MM.1S (cell line): Measurements from ENCODE around the gene TTLL6.
"Not testable (repeated sequence)": the region's sequence is repeated elsewhere in the genome, so short reads cannot be mapped to it uniquely, and the experiment has no call there.

Experiments
- DNase-seq: peaks from one replicate; pipeline ENCODE4 v3.0.0-alpha.2; 2015
- H2AFZ ChIP-seq: fragments of 300-600 bp; sonication (generic); 2 replicates; pipeline ENCODE4 v1.6.0; 2016; ENCODE audit warnings: antibody characterized with exemption, low read length
- H3F3A ChIP-seq: fragments of 300-600 bp; sonication (generic); 2 replicates; pipeline ENCODE4 v1.6.1; 2016; ENCODE audit warnings: mild to moderate bottlenecking, antibody characterized with exemption, low read length, moderate library complexity, mixed read lengths; ENCODE audit not compliant: insufficient read depth
- H3K27ac ChIP-seq: fragments of 300-600 bp; sonication (generic); 2 replicates; pipeline ENCODE4 v1.5.1; 2016; ENCODE audit warnings: mild to moderate bottlenecking, low read length
- H3K27me3 ChIP-seq: fragments of 300-600 bp; sonication (generic); replicated peaks from 2 replicates; pipeline ENCODE4 v1.6.0; 2016; ENCODE audit warnings: low read length; ENCODE audit not compliant: insufficient read depth
- H3K36me3 ChIP-seq: fragments of 300-600 bp; sonication (generic); replicated peaks from 2 replicates; pipeline ENCODE4 v1.6.1; 2016; ENCODE audit warnings: mild to moderate bottlenecking, low read length, mixed read lengths; ENCODE audit not compliant: insufficient read depth
- H3K4me1 ChIP-seq: fragments of 300-600 bp; sonication (generic); 2 replicates; pipeline ENCODE4 v1.6.1; 2016; ENCODE audit warnings: low read length, mixed read lengths
- H3K4me2 ChIP-seq: fragments of 300-600 bp; sonication (generic); 2 replicates; pipeline ENCODE4 v1.6.0; 2016; ENCODE audit warnings: low read depth, low read length
- H3K4me3 ChIP-seq: fragments of 300-600 bp; sonication (generic); 2 replicates; pipeline ENCODE4 v1.5.1; 2016; ENCODE audit warnings: low read length, mixed read lengths
- H3K79me2 ChIP-seq: fragments of 300-600 bp; sonication (generic); 2 replicates; pipeline ENCODE4 v1.6.1; 2016; ENCODE audit warnings: mixed run types, low read length, mixed read lengths
- H3K9ac ChIP-seq: fragments of 300-600 bp; sonication (generic); 2 replicates; pipeline ENCODE4 v1.6.1; 2016; ENCODE audit warnings: low read length, mixed read lengths
- H3K9me2 ChIP-seq: fragments of 300-600 bp; sonication (generic); replicated peaks from 2 replicates; pipeline ENCODE4 v1.6.1; 2016; ENCODE audit warnings: mild to moderate bottlenecking, low read length, mixed read lengths; ENCODE audit not compliant: insufficient read depth
- H3K9me3 ChIP-seq: fragments of 300-600 bp; sonication (generic); replicated peaks from 2 replicates; pipeline ENCODE4 v1.6.1; 2016; ENCODE audit warnings: mild to moderate bottlenecking, low read length, mixed read lengths; ENCODE audit not compliant: insufficient read depth
- H4K20me1 ChIP-seq: fragments of 300-600 bp; sonication (generic); 2 replicates; pipeline ENCODE4 v1.6.1; 2016; ENCODE audit warnings: mild to moderate bottlenecking, low read length, moderate library complexity, mixed read lengths; ENCODE audit not compliant: insufficient read depth
- EZH2 ChIP-seq: fragments of 300-600 bp; sonication (generic); optimal IDR thresholded peaks from 2 replicates; pipeline ENCODE3; 2017; ENCODE audit warnings: low read depth, mild to moderate bottlenecking, antibody characterized with exemption, low read length, mixed read lengths
- EZH2phosphoT487 ChIP-seq: fragments of 300-600 bp; sonication (generic); IDR thresholded peaks from 2 replicates; pipeline ENCODE4 v1.6.1; 2018; ENCODE audit warnings: antibody characterized with exemption, low read length
- TF ChIP-seq, protein P1 (sequence below): fragments of 300-600 bp; sonication (generic); IDR thresholded peaks from 2 replicates; pipeline ENCODE4 v1.5.1; 2016; ENCODE audit warnings: antibody characterized with exemption, low read length, mixed read lengths

Gene TTLL6

DNA sequence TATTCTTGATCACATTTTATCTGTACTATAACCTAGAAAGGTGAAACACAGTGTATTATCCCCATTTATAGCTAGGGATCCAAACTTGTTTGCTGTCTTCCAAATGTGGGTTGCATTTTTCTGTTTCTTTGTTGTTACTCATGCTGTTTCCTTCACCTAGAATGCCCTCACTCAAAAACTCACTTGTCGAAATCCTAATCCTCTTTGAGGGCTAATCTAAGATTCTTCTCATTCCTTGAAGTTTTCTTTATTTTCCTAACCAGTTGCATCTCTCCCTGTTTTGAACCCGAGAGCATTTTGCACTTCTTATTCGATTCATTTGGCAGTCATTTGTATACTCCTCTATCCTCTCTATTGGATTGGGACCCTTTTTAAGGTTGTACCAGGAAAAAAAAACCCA lies 23.4 kb upstream of the TTLL6 start:
- Histone ChIP-seq H3K9me2 (no peaks in the 10 kb centered on the region), H3K27me3 (no peaks in the 10 kb centered on the region), H4K20me1 (no peaks in the 10 kb centered on the region), H3K4me3 (peak overlapping the region; percentile 43), H3K9me3 (no peaks in the 10 kb centered on the region), H3K79me2 (peaks cover 35% of the 10 kb centered on the region), H3F3A (peaks cover 27% of the 10 kb centered on the region), H3K4me2 (peak overlapping the region; percentile 85), H3K36me3 (no peaks in the 10 kb centered on the region), H3K27ac (peak overlapping the region; percentile 37; the same call in 1 of the 2 replicates), H3K4me1 (peaks cover 36% of the 10 kb centered on the region), H3K9ac (no peak overlapping the region), H2AFZ (no peak overlapping the region)
- no peak for TF ChIP-seq EZH2phosphoT487
- no peak for TF ChIP-seq EZH2
- no peak for DNase-seq

DNA sequence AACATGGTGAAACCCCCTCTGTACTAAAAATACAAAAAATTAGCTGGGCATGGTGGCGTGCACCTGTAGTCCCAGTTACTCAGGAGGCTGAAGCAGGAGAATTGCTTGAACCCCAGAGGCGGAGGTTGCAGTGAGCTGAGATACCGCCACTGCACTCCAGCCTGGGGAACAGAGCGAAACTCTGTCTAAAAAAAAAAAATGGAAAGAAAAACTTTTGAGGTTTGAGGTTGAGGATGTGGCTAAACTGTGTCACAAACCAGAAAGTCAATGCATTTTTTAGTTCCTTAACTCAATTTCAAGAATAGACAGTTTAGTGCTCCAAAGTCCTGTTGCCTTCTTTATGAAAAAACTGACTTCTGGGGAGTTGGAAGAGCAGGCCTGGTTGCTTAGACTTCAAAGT lies 20.4 kb upstream of the TTLL6 start:
- not testable (repeated sequence) for H3K9me2 ChIP-seq, H4K20me1 ChIP-seq, H2AFZ ChIP-seq, H3K27ac ChIP-seq, H3K9me3 ChIP-seq, H3K27me3 ChIP-seq, H3K4me3 ChIP-seq, H3K9ac ChIP-seq, H3K36me3 ChIP-seq
- peak; percentile 58 for DNase-seq
- H3K4me1 ChIP-seq = peaks cover 39% of the 10 kb centered on the region
- peak overlapping the region; percentile 43 for H3K4me2 ChIP-seq
- H3F3A ChIP-seq = peaks cover 29% of the 10 kb centered on the region
- H3K79me2 ChIP-seq = peaks cover 64% of the 10 kb centered on the region

DNA sequence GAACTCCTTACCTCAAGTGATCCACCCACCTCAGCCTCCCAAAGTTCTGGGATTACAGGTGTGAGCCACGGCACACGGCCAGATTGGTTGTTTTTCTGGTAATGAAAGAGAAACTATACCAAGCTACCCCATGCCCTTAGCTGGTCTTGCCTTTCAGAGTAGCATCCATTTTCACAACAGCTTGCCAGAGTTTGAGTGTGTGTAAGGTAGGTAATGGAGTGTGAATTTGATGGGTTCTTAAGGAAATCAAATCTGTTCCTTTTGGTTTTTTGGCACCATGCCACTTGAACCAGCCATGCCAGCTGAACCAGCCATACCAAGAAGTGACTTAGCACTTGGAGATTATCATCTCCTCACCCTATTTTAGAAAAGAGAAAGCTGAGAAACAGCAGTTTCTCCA lies 18.9 kb upstream of the TTLL6 start:
- Histone ChIP-seq H3K9me3 (no peaks in the 10 kb centered on the region), H3K79me2 (peaks cover 76% of the 10 kb centered on the region)

DNA sequence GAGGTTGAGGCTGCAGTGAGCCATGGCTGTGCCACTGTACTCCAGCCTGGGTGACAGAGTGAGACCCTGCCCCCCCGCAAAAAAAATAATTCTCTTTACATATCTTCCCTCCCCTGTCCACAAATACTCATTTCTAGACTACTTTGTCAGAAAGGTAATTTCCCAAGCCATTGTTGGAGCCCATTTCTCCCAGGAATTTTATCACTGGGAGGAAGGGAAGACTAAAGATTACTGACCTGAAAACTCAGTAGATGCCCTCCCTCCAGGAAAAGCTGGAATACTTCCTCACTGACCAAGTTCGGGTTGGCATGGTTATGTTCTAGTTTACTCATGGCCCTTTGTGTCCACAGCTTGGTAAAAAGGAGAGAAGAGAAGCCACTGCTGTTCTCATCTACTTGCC lies 17.9 kb upstream of the TTLL6 start:
- H3K4me2 ChIP-seq = no peak overlapping the region
- H3F3A ChIP-seq = peaks cover 22% of the 10 kb centered on the region
- H3K4me3 ChIP-seq = no peak overlapping the region
- no peak overlapping the region for H3K9ac ChIP-seq
- H3K79me2 ChIP-seq = peaks cover 66% of the 10 kb centered on the region
- H4K20me1 ChIP-seq = no peaks in the 10 kb centered on the region
- no peaks in the 10 kb centered on the region for H3K36me3 ChIP-seq
- H3K9me2 ChIP-seq = no peaks in the 10 kb centered on the region
- H3K27ac ChIP-seq = no peak overlapping the region
- no peaks in the 10 kb centered on the region for H3K27me3 ChIP-seq
- H3K4me1 ChIP-seq = peaks cover 22% of the 10 kb centered on the region
- no peak for DNase-seq
- H2AFZ ChIP-seq = no peak overlapping the region
- H3K9me3 ChIP-seq = no peaks in the 10 kb centered on the region
- TF ChIP-seq, protein P1, sequence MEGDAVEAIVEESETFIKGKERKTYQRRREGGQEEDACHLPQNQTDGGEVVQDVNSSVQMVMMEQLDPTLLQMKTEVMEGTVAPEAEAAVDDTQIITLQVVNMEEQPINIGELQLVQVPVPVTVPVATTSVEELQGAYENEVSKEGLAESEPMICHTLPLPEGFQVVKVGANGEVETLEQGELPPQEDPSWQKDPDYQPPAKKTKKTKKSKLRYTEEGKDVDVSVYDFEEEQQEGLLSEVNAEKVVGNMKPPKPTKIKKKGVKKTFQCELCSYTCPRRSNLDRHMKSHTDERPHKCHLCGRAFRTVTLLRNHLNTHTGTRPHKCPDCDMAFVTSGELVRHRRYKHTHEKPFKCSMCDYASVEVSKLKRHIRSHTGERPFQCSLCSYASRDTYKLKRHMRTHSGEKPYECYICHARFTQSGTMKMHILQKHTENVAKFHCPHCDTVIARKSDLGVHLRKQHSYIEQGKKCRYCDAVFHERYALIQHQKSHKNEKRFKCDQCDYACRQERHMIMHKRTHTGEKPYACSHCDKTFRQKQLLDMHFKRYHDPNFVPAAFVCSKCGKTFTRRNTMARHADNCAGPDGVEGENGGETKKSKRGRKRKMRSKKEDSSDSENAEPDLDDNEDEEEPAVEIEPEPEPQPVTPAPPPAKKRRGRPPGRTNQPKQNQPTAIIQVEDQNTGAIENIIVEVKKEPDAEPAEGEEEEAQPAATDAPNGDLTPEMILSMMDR = no peak
- TF ChIP-seq EZH2phosphoT487 = no peak
- no peak for TF ChIP-seq EZH2

More for the DNA sequence above, 18.9 kb upstream of the TTLL6 start:
- peak; percentile 57 for DNase-seq
- Histone ChIP-seq H3K9me2 (no peaks in the 10 kb centered on the region), H3K9ac (no peak overlapping the region), H3K4me2 (peak overlapping the region; percentile 24; the same call in 1 of the 2 replicates), H3F3A (peaks cover 25% of the 10 kb centered on the region), H3K27me3 (no peaks in the 10 kb centered on the region), H2AFZ (no peak overlapping the region), H3K4me3 (no peak overlapping the region), H3K27ac (peak overlapping the region; percentile 22; the same call in 1 of the 2 replicates), H3K36me3 (no peaks in the 10 kb centered on the region), H3K4me1 (peaks cover 31% of the 10 kb centered on the region), H4K20me1 (no peaks in the 10 kb centered on the region)
- TF ChIP-seq, protein P1 = no peak
- TF ChIP-seq EZH2phosphoT487 (no peak), EZH2 (no peak)
